HCT116 (cell line): ENCODE measurements around the gene FSD2. TPM values are rescaled to one million over a fixed set of nuclear protein-coding genes. Genes with fewer than 3 reads are reported as not detected.

Source experiments
- ATAC-seq: fragments of 200-7000 bp; cut with Tn5 transposase; 2 replicates; pipeline ENCODE4 v1.9.1; 2020; ENCODE audit warnings: mild to moderate bottlenecking, moderate library complexity
- BruUV-seq: library from RNA; stranded (reverse); fragments of 400-500 nt; replicated peaks from 2 replicates; lab custom pipeline; 2021; lab: Mats Ljungman, UMichigan
- CTCF ChIA-PET: fragments of 300-600 bp; sonication (Branson Sonifier 250); formaldehyde crosslinking; loops from one replicate; lab custom pipeline; 2021; ENCODE audit warnings: antibody characterized with exemption; lab: Charles Lee
- POLR2A ChIA-PET: fragments of 300-600, 350-600 bp; sonication (Branson Sonifier 250); formaldehyde crosslinking; loops from one replicate; lab custom pipeline; 2021; ENCODE audit warnings: antibody characterized with exemption; lab: Charles Lee
- RAD21 ChIA-PET, 2 experiments: fragments of 300-600 bp; sonication (Branson Sonifier 250); formaldehyde crosslinking; loops; one replicate each; lab custom pipeline; 2023; ENCODE audit warnings: low total read pairs in 2 of 2; ENCODE audit not compliant: uncharacterized antibody in 2 of 2, unreplicated experiment in 2 of 2, low non-redundant PET in 1 of 2; lab: Charles Lee
- DNase-seq: peaks from one replicate; pipeline ENCODE4 v3.0.0-alpha.2; 2010; ENCODE audit warnings: low read depth, low spot score
- H2AFZ ChIP-seq: fragments of 200-600 bp; shearing (Covaris generic), sonication (generic); 2 replicates; pipeline ENCODE4 v1.6.1; 2017; ENCODE audit warnings: low read depth, mixed run types, mixed read lengths, antibody characterized with exemption, low read length; ENCODE audit not compliant: poor library complexity, severe bottlenecking
- H3K27ac ChIP-seq: 2 replicates; pipeline ENCODE4 v1.5.1; 2012; ENCODE audit warnings: low read depth, low read length
- H3K27me3 ChIP-seq: fragments of 200-600 bp; sonication (generic); 2 replicates; pipeline ENCODE4 v1.6.1; 2016; ENCODE audit warnings: mixed run types, low read length, mixed read lengths; ENCODE audit not compliant: insufficient read depth
- H3K36me3 ChIP-seq, 2 experiments: fragments of 200-500 bp in 1 of 2; fragments of 200-600 bp in 1 of 2; sonication (Bioruptor generic) in 1 of 2; sonication (generic) in 1 of 2; 2 replicates each; pipeline versions ENCODE4 v1.5.1 to v1.6.1; 2014 to 2016; ENCODE audit warnings: low read length in 2 of 2, inconsistent platforms in 1 of 2, mixed read lengths in 1 of 2, mixed run types in 1 of 2; ENCODE audit not compliant: insufficient read depth in 2 of 2, control insufficient read depth in 1 of 2
- H3K4me1 ChIP-seq, 2 experiments: fragments of 200-600 bp in 1 of 2; sonication (generic) in 1 of 2; 2 replicates each; pipeline versions ENCODE4 v1.5.1 to v1.6.1; 2012 to 2017; ENCODE audit warnings: low read length in 2 of 2, inconsistent platforms in 1 of 2, mild to moderate bottlenecking in 1 of 2, mixed read lengths in 1 of 2, mixed run types in 1 of 2, moderate library complexity in 1 of 2; ENCODE audit not compliant: insufficient read depth in 2 of 2, control insufficient read depth in 1 of 2
- H3K4me2 ChIP-seq: fragments of 200-600 bp; sonication (generic); 2 replicates; pipeline ENCODE4 v1.6.1; 2017; ENCODE audit warnings: mixed run types, low read length, mixed read lengths
- H3K4me3 ChIP-seq, 2 experiments: fragments of 200-600 bp in 1 of 2; sonication (generic) in 1 of 2; replicated peaks in 1 of 2; 2 replicates each; pipeline ENCODE4 v1.5.1; 2011 to 2016; ENCODE audit warnings: low read length in 2 of 2, control low read depth in 1 of 2, low read depth in 1 of 2, mild to moderate bottlenecking in 1 of 2, mixed read lengths in 1 of 2, mixed run types in 1 of 2
- H3K79me2 ChIP-seq: fragments of 200-600 bp; sonication (generic); 2 replicates; pipeline ENCODE4 v1.6.1; 2017; ENCODE audit warnings: mild to moderate bottlenecking, mixed run types, low read length, moderate library complexity, mixed read lengths; ENCODE audit not compliant: insufficient read depth
- H3K9ac ChIP-seq: fragments of 200-600 bp; sonication (generic); 2 replicates; pipeline ENCODE4 v1.6.1; 2016; ENCODE audit warnings: low read length, mixed read lengths
- H3K9me2 ChIP-seq: fragments of 200-600 bp; sonication (generic), shearing (Covaris generic); 2 replicates; pipeline ENCODE4 v1.6.1; 2017; ENCODE audit warnings: mixed run types, mild to moderate bottlenecking, moderate library complexity; ENCODE audit not compliant: insufficient read depth
- H3K9me3 ChIP-seq, 2 experiments: fragments of 200-500 bp in 1 of 2; fragments of 200-600 bp in 1 of 2; sonication (Bioruptor generic) in 1 of 2; sonication (generic) in 1 of 2; 2 replicates each; pipeline ENCODE4 v1.6.1; 2014 to 2017; ENCODE audit warnings: low read length in 2 of 2, mixed read lengths in 2 of 2, inconsistent platforms in 1 of 2, low read depth in 1 of 2, mild to moderate bottlenecking in 1 of 2, mixed run types in 1 of 2, moderate library complexity in 1 of 2; ENCODE audit not compliant: control insufficient read depth in 1 of 2, insufficient read depth in 1 of 2
- H4K20me1 ChIP-seq: fragments of 200-600 bp; sonication (generic), shearing (Covaris generic); 2 replicates; pipeline ENCODE4 v1.6.1; 2017; ENCODE audit warnings: mixed run types, mild to moderate bottlenecking, moderate library complexity; ENCODE audit not compliant: insufficient read depth
- CBX3 ChIP-seq: IDR thresholded peaks from 2 replicates; pipeline ENCODE4 v1.6.1; 2012; ENCODE audit warnings: low read depth
- CEBPB ChIP-seq: IDR thresholded peaks from 2 replicates; pipeline ENCODE4 v1.6.1; 2012; ENCODE audit warnings: low read depth
- EGR1 ChIP-seq: IDR thresholded peaks from 2 replicates; pipeline ENCODE4 v1.6.1; 2012; ENCODE audit warnings: low read depth
- FOSL1 ChIP-seq: IDR thresholded peaks from 2 replicates; pipeline ENCODE4 v1.6.1; 2012; ENCODE audit warnings: low read depth
- JUND ChIP-seq: IDR thresholded peaks from 2 replicates; pipeline ENCODE4 v1.6.1; 2012
- MAX ChIP-seq: IDR thresholded peaks from 2 replicates; pipeline ENCODE4 v1.6.1; 2012
- POLR2AphosphoS5 ChIP-seq: IDR thresholded peaks from 2 replicates; pipeline ENCODE4 v1.6.1; 2011; ENCODE audit warnings: mild to moderate bottlenecking, low read depth, low read length, moderate library complexity
- SIN3A ChIP-seq: IDR thresholded peaks from 2 replicates; pipeline ENCODE4 v1.6.1; 2012; ENCODE audit warnings: low read depth
- SRF ChIP-seq: IDR thresholded peaks from 2 replicates; pipeline ENCODE4 v1.6.1; 2012; ENCODE audit warnings: low read depth
- TCF7L2 ChIP-seq: IDR thresholded peaks from 2 replicates; pipeline ENCODE4 v1.7.0; 2011; ENCODE audit warnings: borderline replicate concordance, inconsistent platforms; ENCODE audit not compliant: insufficient read depth, insufficient read length; ENCODE audit errors: extremely low read depth
- YY1 ChIP-seq: IDR thresholded peaks from 2 replicates; pipeline ENCODE4 v1.6.1; 2011; ENCODE audit warnings: low read length, low read depth, moderate library complexity, mild to moderate bottlenecking; ENCODE audit not compliant: insufficient replicate concordance; ENCODE audit errors: extremely low read depth
- ZBTB33 ChIP-seq: IDR thresholded peaks from 2 replicates; pipeline ENCODE4 v1.6.1; 2011; ENCODE audit warnings: mild to moderate bottlenecking, low read length, moderate library complexity; ENCODE audit not compliant: insufficient replicate concordance; ENCODE audit errors: extremely low read depth
- ZNF274 ChIP-seq: fragments of 200-500 bp; sonication (Bioruptor generic); IDR thresholded peaks from 2 replicates; pipeline ENCODE4 v1.6.1; 2014; ENCODE audit warnings: mild to moderate bottlenecking, low read depth, low read length, inconsistent platforms
- intact Hi-C: fragments of 100-400 bp; cut with micrococcal nuclease; formaldehyde crosslinking; loops from 2 replicates; pipeline ENCODE4 v1.10.0; 2022
- total RNA-seq: library from RNA; stranded (reverse); gene quantifications from one replicate; pipeline ENCODE4 v1.2.1, GENCODE V29; 2021; ENCODE audit not compliant: unreplicated experiment

FSD2 gene
- total RNA-seq, 1 experiment from 2014 or later = not detected

GRCh38 chr15:82712036-82712435, 93.8 kb downstream of the FSD2 start:
- Histone ChIP-seq H3K4me3 (no peak overlapping the region), H3K9me2 (no peaks in the 10 kb centered on the region), H3K36me3 (no peaks in the 10 kb centered on the region), H3K4me1 (peaks cover 0 to 4% of the 10 kb centered on the region in 2 experiments; a peak in 1 of 4 replicates), H3K9ac (no peak overlapping the region), H3K27ac (no peak overlapping the region), H3K27me3 (no peaks in the 10 kb centered on the region), H3K79me2 (no peaks in the 10 kb centered on the region), H3K9me3 (no peaks in the 10 kb centered on the region), H2AFZ (no peak overlapping the region), H4K20me1 (no peaks in the 10 kb centered on the region), H3K4me2 (no peak overlapping the region)
- CTCF ChIA-PET = no interaction called here
- intact Hi-C loops = no loop called here
- no peak for TF ChIP-seq TCF7L2
- TF ChIP-seq ZBTB33 = no peak
- no peak for TF ChIP-seq CEBPB
- no peak for TF ChIP-seq SRF
- no peak for TF ChIP-seq YY1
- no peak for TF ChIP-seq SIN3A
- no peak for TF ChIP-seq EGR1
- no peak for TF ChIP-seq JUND
- TF ChIP-seq CBX3 = no peak
- TF ChIP-seq MAX = no peak
- TF ChIP-seq FOSL1 = no peak
- TF ChIP-seq ZNF274 = no peak
- no peak for TF ChIP-seq POLR2AphosphoS5
- POLR2A ChIA-PET = no interaction called here
- BruUV-seq = no TSS peak
- DNase-seq (no peak), ATAC-seq (no peak)
- RAD21 ChIA-PET = no interaction called here
